ENCODE results near the gene HOXB6.

Gene HOXB6

DNA sequence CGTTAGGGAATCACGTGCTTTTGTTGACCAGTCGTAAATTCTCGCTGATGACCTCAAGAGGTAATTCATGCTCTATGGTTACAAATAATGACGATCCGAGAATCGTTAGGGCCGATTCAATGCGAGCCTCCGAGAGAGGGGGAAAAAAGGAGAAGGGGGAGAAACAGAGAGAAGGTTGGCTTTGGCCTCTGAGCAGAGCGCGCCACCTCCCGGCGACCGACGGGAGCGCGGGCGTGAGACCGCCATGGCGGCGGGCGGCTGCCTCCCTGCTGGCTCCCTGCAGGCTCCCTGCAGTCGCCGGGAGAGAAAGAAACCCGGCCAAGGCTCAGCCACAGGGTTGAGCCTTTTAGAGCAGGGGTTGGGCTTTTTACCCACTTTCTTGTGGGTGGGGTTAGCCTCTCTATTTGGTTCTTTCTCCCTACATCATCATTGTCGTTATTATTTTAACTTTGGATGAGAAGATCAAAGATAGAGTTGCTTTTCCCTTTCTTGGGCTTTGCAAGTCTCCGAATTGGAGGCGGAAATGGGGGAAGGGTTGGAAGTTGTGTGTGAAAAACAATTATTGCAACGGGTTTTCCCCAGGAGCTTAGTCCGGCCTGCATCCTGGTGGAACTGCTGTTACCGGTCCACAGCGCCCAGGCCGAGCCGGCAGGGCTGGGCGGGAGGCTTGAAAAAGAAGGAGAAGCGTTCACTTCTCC lies 10.8 kb downstream of the HOXB6 start:
- H3K9me3 ChIP-seq (ENCODE audit: control insufficient read depth, insufficient read depth, low read depth, low read length), result no peaks in the 10 kb centered on the region
- ChIA-PET CTCF (interaction anchor here (0.6 to 6.0 kb wide), 34 partner anchors 10 to 379 kb away, joined by 3 to 52 read pairs (median 6); no protein-coding TSS in a partner anchor), POLR2A (interaction anchor here (1.6 kb wide), 1 partner anchor 47 kb away, joined by 4 read pairs; no protein-coding TSS in a partner anchor)
- H3K4me3 ChIP-seq (ENCODE audit: low read depth, low read length), result no peak overlapping the region; the same call in 1 of the 2 replicates
- peaks cover 5 to 46% of the 10 kb centered on the region in 2 experiments; a peak in 2 of 3 replicates for H3K36me3 ChIP-seq (ENCODE audit: control insufficient read depth in 2 of 2, insufficient read depth in 1 of 2, low read length in 2 of 2)
- H3K4me1 ChIP-seq (ENCODE audit: control insufficient read depth, insufficient read depth, low read length), result peaks cover 31% of the 10 kb centered on the region
- H3K27ac ChIP-seq (ENCODE audit: extremely low read depth, low read depth, low read length), result peak overlapping the region; percentile 68
- TF ChIP-seq ZNF664 (tag by site-specific recombination; IDR thresholded peaks at IDR 0.05) (no peak), REPIN1 (tag by site-specific recombination; IDR thresholded peaks at IDR 0.05; ENCODE audit: low read depth) (no peak), SP7 (tag by site-specific recombination; IDR thresholded peaks at IDR 0.05) (peak; percentile 83), GLIS1 (tag by site-specific recombination; IDR thresholded peaks at IDR 0.05) (peak; percentile 55; the same call in 1 of the 2 replicates), ZFP69B (tag by site-specific recombination; IDR thresholded peaks at IDR 0.05) (peak; percentile 76), ZBTB17 (tag by site-specific recombination; IDR thresholded peaks at IDR 0.05) (peak; percentile 86), ZNF2 (tag by site-specific recombination; IDR thresholded peaks at IDR 0.05) (peak; percentile 50), BCL11A (tag by site-specific recombination; IDR thresholded peaks at IDR 0.05; ENCODE audit: low read depth) (0 out of 2 replicates have a peak, but pooled peaks have one; percentile 70), ZNF335 (tag by site-specific recombination; conservative IDR thresholded peaks at IDR 0.05) (no peak), ZNF391 (tag by site-specific recombination; IDR thresholded peaks at IDR 0.05; ENCODE audit: borderline replicate concordance, low read depth) (peak; percentile 82; the same call in 1 of the 2 replicates), ZNF654 (tag by site-specific recombination; IDR thresholded peaks at IDR 0.05; ENCODE audit: low read depth) (peak; percentile 88), ZBTB21 (tag by site-specific recombination; IDR thresholded peaks at IDR 0.05) (peak; percentile 87), ZNF629 (tag by site-specific recombination; IDR thresholded peaks at IDR 0.05) (peak; percentile 91), ZNF660 (tag by site-specific recombination; IDR thresholded peaks at IDR 0.05) (peak; percentile 91), ZNF423 (tag by site-specific recombination; IDR thresholded peaks at IDR 0.05) (peak; percentile 37; the same call in 1 of the 2 replicates), KLF7 (tag by site-specific recombination; IDR thresholded peaks at IDR 0.05; ENCODE audit: borderline replicate concordance) (peak; percentile 71), ZFP37 (tag by site-specific recombination; IDR thresholded peaks at IDR 0.05) (0 out of 2 replicates have a peak, but pooled peaks have one; percentile 43)
- TF ChIP-seq, protein P1, sequence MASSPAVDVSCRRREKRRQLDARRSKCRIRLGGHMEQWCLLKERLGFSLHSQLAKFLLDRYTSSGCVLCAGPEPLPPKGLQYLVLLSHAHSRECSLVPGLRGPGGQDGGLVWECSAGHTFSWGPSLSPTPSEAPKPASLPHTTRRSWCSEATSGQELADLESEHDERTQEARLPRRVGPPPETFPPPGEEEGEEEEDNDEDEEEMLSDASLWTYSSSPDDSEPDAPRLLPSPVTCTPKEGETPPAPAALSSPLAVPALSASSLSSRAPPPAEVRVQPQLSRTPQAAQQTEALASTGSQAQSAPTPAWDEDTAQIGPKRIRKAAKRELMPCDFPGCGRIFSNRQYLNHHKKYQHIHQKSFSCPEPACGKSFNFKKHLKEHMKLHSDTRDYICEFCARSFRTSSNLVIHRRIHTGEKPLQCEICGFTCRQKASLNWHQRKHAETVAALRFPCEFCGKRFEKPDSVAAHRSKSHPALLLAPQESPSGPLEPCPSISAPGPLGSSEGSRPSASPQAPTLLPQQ (tag by site-specific recombination; IDR thresholded peaks at IDR 0.05), result peak; percentile 54; the same call in 1 of the 2 replicates
- TF ChIP-seq, protein P2, sequence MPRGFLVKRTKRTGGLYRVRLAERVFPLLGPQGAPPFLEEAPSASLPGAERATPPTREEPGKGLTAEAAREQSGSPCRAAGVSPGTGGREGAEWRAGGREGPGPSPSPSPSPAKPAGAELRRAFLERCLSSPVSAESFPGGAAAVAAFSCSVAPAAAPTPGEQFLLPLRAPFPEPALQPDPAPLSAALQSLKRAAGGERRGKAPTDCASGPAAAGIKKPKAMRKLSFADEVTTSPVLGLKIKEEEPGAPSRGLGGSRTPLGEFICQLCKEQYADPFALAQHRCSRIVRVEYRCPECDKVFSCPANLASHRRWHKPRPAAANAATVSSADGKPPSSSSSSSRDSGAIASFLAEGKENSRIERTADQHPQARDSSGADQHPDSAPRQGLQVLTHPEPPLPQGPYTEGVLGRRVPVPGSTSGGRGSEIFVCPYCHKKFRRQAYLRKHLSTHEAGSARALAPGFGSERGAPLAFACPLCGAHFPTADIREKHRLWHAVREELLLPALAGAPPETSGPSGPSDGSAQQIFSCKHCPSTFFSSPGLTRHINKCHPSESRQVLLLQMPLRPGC (tag by site-specific recombination; IDR thresholded peaks at IDR 0.05), result 0 out of 2 replicates have a peak, but pooled peaks have one; percentile 58
- TF ChIP-seq, protein P3, sequence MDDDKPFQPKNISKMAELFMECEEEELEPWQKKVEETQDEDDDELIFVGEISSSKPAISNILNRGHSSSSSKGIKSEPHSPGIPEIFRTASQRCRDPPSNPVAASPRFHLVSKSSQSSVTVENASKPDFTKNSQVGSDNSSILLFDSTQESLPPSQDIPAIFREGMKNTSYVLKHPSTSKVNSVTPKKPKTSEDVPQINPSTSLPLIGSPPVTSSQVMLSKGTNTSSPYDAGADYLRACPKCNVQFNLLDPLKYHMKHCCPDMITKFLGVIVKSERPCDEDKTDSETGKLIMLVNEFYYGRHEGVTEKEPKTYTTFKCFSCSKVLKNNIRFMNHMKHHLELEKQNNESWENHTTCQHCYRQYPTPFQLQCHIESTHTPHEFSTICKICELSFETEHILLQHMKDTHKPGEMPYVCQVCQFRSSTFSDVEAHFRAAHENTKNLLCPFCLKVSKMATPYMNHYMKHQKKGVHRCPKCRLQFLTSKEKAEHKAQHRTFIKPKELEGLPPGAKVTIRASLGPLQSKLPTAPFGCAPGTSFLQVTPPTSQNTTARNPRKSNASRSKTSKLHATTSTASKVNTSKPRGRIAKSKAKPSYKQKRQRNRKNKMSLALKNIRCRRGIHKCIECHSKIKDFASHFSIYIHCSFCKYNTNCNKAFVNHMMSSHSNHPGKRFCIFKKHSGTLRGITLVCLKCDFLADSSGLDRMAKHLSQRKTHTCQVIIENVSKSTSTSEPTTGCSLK (tag by site-specific recombination; IDR thresholded peaks at IDR 0.05), result no peak
- TF ChIP-seq, protein P4, sequence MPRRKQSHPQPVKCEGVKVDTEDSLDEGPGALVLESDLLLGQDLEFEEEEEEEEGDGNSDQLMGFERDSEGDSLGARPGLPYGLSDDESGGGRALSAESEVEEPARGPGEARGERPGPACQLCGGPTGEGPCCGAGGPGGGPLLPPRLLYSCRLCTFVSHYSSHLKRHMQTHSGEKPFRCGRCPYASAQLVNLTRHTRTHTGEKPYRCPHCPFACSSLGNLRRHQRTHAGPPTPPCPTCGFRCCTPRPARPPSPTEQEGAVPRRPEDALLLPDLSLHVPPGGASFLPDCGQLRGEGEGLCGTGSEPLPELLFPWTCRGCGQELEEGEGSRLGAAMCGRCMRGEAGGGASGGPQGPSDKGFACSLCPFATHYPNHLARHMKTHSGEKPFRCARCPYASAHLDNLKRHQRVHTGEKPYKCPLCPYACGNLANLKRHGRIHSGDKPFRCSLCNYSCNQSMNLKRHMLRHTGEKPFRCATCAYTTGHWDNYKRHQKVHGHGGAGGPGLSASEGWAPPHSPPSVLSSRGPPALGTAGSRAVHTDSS (tag by site-specific recombination; IDR thresholded peaks at IDR 0.05), result no peak
- TF ChIP-seq, protein P5, sequence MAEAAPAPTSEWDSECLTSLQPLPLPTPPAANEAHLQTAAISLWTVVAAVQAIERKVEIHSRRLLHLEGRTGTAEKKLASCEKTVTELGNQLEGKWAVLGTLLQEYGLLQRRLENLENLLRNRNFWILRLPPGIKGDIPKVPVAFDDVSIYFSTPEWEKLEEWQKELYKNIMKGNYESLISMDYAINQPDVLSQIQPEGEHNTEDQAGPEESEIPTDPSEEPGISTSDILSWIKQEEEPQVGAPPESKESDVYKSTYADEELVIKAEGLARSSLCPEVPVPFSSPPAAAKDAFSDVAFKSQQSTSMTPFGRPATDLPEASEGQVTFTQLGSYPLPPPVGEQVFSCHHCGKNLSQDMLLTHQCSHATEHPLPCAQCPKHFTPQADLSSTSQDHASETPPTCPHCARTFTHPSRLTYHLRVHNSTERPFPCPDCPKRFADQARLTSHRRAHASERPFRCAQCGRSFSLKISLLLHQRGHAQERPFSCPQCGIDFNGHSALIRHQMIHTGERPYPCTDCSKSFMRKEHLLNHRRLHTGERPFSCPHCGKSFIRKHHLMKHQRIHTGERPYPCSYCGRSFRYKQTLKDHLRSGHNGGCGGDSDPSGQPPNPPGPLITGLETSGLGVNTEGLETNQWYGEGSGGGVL (tag by site-specific recombination; IDR thresholded peaks at IDR 0.05), result peak; percentile 96
- TF ChIP-seq, protein P6, sequence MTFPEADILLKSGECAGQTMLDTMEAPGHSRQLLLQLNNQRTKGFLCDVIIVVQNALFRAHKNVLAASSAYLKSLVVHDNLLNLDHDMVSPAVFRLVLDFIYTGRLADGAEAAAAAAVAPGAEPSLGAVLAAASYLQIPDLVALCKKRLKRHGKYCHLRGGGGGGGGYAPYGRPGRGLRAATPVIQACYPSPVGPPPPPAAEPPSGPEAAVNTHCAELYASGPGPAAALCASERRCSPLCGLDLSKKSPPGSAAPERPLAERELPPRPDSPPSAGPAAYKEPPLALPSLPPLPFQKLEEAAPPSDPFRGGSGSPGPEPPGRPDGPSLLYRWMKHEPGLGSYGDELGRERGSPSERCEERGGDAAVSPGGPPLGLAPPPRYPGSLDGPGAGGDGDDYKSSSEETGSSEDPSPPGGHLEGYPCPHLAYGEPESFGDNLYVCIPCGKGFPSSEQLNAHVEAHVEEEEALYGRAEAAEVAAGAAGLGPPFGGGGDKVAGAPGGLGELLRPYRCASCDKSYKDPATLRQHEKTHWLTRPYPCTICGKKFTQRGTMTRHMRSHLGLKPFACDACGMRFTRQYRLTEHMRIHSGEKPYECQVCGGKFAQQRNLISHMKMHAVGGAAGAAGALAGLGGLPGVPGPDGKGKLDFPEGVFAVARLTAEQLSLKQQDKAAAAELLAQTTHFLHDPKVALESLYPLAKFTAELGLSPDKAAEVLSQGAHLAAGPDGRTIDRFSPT (tag by site-specific recombination; IDR thresholded peaks at IDR 0.05), result peak; percentile 35; the same call in 1 of the 2 replicates
- TF ChIP-seq, protein P7, sequence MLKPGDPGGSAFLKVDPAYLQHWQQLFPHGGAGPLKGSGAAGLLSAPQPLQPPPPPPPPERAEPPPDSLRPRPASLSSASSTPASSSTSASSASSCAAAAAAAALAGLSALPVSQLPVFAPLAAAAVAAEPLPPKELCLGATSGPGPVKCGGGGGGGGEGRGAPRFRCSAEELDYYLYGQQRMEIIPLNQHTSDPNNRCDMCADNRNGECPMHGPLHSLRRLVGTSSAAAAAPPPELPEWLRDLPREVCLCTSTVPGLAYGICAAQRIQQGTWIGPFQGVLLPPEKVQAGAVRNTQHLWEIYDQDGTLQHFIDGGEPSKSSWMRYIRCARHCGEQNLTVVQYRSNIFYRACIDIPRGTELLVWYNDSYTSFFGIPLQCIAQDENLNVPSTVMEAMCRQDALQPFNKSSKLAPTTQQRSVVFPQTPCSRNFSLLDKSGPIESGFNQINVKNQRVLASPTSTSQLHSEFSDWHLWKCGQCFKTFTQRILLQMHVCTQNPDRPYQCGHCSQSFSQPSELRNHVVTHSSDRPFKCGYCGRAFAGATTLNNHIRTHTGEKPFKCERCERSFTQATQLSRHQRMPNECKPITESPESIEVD (tag by site-specific recombination; IDR thresholded peaks at IDR 0.05), result peak; percentile 80
